ENCODE measurements around the gene MYO18B.

GRCh38 chr22:25726241-25726640 lies 15.7 kb upstream of the MYO18B start:
- TF ChIP-seq CTCF (IDR thresholded peaks at IDR 0.05) (no peak), POLR2A (IDR thresholded peaks at IDR 0.05; ENCODE audit: low read depth) (no peak)

All from esophagus muscularis mucosa (tissue), 3 donors.